Esophagus muscularis mucosa (tissue), 4 donors: ENCODE data around the gene RMDN2. TPM values are rescaled to one million over a fixed set of nuclear protein-coding genes. Genes with fewer than 3 reads are reported as not detected.

ENCODE experiments used
- DNase-seq: peaks from one replicate; pipeline ENCODE4 v3.0.0-alpha.2; 2017; ENCODE audit errors: extremely low spot score
- H3K27ac ChIP-seq, 4 donors: fragments of 200-600 bp; sonication (generic); replicated peaks in 1 of 4; 1 replicate in 3 of 4; 2 replicates in 1 of 4; pipeline ENCODE4 v1.5.1; 2016 to 2019; ENCODE audit warnings: mild to moderate bottlenecking in 1 of 4
- H3K27me3 ChIP-seq, 4 donors: fragments of 200-600 bp; sonication (generic); one replicate each; pipeline versions ENCODE4 v1.5.1 to v1.6.0; 2016 to 2019
- H3K36me3 ChIP-seq, 4 donors: fragments of 200-600 bp; sonication (generic); one replicate each; pipeline ENCODE4 v1.5.1; 2016 to 2019
- H3K4me1 ChIP-seq, 4 donors: fragments of 200-600 bp; sonication (generic); one replicate each; pipeline ENCODE4 v1.5.1; 2016 to 2019
- H3K4me3 ChIP-seq, 4 donors: fragments of 200-600 bp; sonication (generic); 1 replicate in 2 of 4; 2 replicates in 2 of 4; pipeline ENCODE4 v1.5.1; 2016 to 2019; ENCODE audit warnings: mild to moderate bottlenecking in 4 of 4, moderate library complexity in 1 of 4
- H3K9me3 ChIP-seq, 4 donors: fragments of 200-600 bp; sonication (generic); 1 replicate in 3 of 4; 2 replicates in 1 of 4; pipeline ENCODE4 v1.5.1; 2016 to 2019
- EP300 ChIP-seq: sonication (generic); formaldehyde crosslinking; IDR thresholded peaks from one replicate; pipeline ENCODE4 v1.6.1; 2017; ENCODE audit warnings: antibody characterized with exemption
- POLR2A ChIP-seq: fragments of 450-650 bp; IDR thresholded peaks from one replicate; pipeline ENCODE4 v1.6.1; 2017; ENCODE audit warnings: antibody characterized with exemption, moderate library complexity, mild to moderate bottlenecking, low read depth
- POLR2AphosphoS5 ChIP-seq, 2 donors: sonication (generic); formaldehyde crosslinking; IDR thresholded peaks; one replicate each; pipeline ENCODE4 v1.6.1; 2017; ENCODE audit warnings: antibody characterized with exemption in 2 of 2
- WGBS: methylation state at CpG from one replicate; pipeline ENCODE4 v1.1.5; 2018; 5-methylcytosine and 5-hydroxymethylcytosine counted together
- intact Hi-C: fragments of 100-400 bp; cut with DNase I; formaldehyde crosslinking; loops from one replicate; pipeline ENCODE4 v1.15.1; 2023
- total RNA-seq, 4 donors: library from RNA; depleted of rRNA; stranded (reverse); fragments of >200 nt; gene quantifications; one replicate each; pipeline versions ENCODE4 v1.1.0 to v1.2.1, GENCODE V29; 2016
- TF ChIP-seq, protein P1 (sequence below), 3 experiments: fragments of 200-600 bp in 2 of 3; fragments of 450-650 bp in 1 of 3; sonication (generic) in 2 of 3; IDR thresholded peaks; one replicate each; pipeline ENCODE4 v1.5.1; 2017 to 2019; ENCODE audit warnings: antibody characterized with exemption in 3 of 3, mild to moderate bottlenecking in 2 of 3, moderate library complexity in 1 of 3

The RMDN2 gene, protein sequence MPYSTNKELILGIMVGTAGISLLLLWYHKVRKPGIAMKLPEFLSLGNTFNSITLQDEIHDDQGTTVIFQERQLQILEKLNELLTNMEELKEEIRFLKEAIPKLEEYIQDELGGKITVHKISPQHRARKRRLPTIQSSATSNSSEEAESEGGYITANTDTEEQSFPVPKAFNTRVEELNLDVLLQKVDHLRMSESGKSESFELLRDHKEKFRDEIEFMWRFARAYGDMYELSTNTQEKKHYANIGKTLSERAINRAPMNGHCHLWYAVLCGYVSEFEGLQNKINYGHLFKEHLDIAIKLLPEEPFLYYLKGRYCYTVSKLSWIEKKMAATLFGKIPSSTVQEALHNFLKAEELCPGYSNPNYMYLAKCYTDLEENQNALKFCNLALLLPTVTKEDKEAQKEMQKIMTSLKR
- 10 to 100 TPM; 11.0 to 22.8 (median 13.2) TPM for total RNA-seq

DNA sequence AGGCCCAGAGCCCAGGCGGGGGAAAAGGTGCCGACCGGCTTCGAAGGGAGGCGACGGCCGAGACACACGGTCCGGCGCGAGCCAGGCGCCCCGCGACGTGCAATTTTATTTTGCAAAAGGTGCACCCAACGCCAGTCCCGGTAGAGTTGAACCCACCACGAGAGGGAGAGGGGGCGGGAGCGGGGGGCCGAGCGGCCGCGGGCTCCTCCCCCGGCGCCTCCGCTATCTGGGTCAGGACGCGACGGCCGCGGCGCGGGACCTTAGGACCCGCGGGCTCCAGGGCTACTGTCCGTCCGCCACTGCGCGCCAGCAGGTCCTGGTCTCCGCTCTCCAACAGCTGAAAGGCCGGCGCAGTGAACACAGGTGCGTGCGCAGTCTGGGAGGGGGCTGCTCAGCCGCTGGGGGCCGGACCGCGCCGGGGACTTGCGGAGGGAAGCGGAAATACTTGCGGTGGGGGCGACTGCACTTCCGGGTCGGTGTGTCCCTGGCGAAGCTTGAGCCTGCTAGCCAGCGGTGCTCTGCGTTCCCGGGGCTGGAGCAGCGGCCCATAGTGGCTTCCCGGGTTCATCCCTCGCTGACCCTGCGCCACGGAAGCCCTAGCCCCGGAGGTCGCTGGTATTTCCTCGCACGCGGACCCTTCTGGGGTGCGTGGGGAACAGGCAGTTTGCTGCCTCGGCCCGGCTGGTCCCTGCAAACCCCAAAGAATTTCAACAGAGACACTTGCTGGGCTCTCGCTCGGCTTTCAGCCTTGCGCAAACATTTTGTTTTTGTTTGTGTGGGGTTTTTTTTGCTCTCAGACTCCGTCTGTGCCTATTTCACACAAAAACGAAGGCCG, at the start of gene RMDN2:
RMDN2 (plus strand) TSS at position 225 of the 835 bp plus-strand sequence. CDS start 3,991 bp downstream, outside the sequence.
- peak; percentile 97 for DNase-seq
- intact Hi-C loops, result no loop called here
- peaks cover 4 to 36% (median 25%) of the 10 kb centered on the region in 4 donors for H3K4me1 ChIP-seq
- H3K4me3 ChIP-seq, result peak within 1 kb of the TSS; percentile 71 to 91 (median 82)
- peak within 1 kb of the TSS; percentile 92 to 93 (median 93) for H3K27ac ChIP-seq
- no peaks in the 10 kb centered on the region for H3K27me3 ChIP-seq
- 0% methylated on average over 34 of the region's 79 CpGs for WGBS
- no peaks in the 10 kb centered on the region for H3K9me3 ChIP-seq
- TF ChIP-seq POLR2A (peak; percentile 46), EP300 (no peak), POLR2AphosphoS5 (IDR thresholded peaks at IDR 0.05) (peak; percentile 85 to 91)
- TF ChIP-seq, protein P1, sequence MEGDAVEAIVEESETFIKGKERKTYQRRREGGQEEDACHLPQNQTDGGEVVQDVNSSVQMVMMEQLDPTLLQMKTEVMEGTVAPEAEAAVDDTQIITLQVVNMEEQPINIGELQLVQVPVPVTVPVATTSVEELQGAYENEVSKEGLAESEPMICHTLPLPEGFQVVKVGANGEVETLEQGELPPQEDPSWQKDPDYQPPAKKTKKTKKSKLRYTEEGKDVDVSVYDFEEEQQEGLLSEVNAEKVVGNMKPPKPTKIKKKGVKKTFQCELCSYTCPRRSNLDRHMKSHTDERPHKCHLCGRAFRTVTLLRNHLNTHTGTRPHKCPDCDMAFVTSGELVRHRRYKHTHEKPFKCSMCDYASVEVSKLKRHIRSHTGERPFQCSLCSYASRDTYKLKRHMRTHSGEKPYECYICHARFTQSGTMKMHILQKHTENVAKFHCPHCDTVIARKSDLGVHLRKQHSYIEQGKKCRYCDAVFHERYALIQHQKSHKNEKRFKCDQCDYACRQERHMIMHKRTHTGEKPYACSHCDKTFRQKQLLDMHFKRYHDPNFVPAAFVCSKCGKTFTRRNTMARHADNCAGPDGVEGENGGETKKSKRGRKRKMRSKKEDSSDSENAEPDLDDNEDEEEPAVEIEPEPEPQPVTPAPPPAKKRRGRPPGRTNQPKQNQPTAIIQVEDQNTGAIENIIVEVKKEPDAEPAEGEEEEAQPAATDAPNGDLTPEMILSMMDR (IDR thresholded peaks at IDR 0.05), result peak in 1 of 3 experiments; percentile 6
- peaks cover 0 to 6% (median 0%) of the 10 kb centered on the region in 4 donors for H3K36me3 ChIP-seq

DNA sequence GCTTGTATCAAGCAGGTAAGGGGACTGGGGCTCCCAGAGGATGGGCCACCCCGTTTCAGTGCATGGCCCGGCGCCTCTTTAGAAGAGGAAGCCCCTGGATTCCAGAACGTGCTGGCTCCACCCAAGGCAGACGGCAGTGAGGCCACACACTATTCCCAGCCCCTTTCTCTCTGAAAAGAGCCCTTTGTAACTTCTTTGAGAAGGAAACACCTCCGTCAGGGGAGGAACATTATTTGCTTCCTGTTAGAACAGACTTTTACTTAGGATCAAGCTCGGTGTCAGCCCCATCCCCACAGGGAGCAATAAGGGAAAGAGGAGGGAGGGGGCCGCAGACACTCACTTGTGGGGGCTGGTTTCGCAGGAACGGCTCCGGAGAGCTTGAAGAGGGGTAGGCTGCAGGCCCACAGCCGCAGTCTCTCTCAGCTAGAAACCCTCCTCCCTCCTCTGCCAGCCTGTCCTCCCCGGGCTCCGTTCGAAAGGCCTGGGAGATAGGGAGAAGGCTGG, 49.6 kb upstream of the RMDN2 start:
- Histone ChIP-seq H3K4me3 (no peak overlapping the region), H3K27me3 (no peaks in the 10 kb centered on the region), H3K4me1 (peaks cover 35 to 63% (median 54%) of the 10 kb centered on the region in 4 donors), H3K36me3 (no peaks in the 10 kb centered on the region), H3K9me3 (no peaks in the 10 kb centered on the region), H3K27ac (peak overlapping the region; percentile 20 to 80 (median 52))
- intact Hi-C loops, result loop anchor here (5.0 kb wide), 3 partner anchors 43 to 478 kb away; no protein-coding TSS in a partner anchor
- no peak for DNase-seq
- no peak for TF ChIP-seq POLR2AphosphoS5 (IDR thresholded peaks at IDR 0.05)
- TF ChIP-seq POLR2A, result no peak
- TF ChIP-seq, protein P1 (IDR thresholded peaks at IDR 0.05), result no peak
- TF ChIP-seq EP300, result no peak
- WGBS, result 67% methylated on average over 15 of the region's 15 CpGs

DNA sequence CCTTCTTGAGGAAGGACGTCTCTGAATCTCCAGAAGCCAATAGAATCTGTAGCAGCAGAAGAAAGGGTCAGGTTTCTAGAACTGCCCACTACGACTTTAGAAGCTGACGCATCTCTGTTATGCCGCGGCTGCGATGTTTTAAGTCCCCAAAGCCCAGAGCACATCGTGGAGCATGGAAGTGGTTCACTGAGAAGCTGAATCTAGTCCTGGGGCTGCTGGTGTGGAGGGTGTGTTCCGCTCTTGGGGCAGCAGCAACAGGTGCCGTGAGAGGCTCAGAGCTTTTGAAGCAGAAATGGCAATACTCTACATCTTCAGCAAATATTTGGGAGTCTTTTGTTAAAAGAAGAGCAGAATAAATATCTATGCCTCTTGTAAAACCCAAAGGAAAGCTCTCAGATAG, 48.9 kb upstream of the RMDN2 start:
- intact Hi-C loops, result loop anchor here (5.0 kb wide), 3 partner anchors 44 to 479 kb away; no protein-coding TSS in a partner anchor
- Histone ChIP-seq H3K27ac (peak overlapping the region in 2 of 4 donors; percentile 48 to 80), H3K4me3 (no peak overlapping the region), H3K9me3 (no peaks in the 10 kb centered on the region), H3K27me3 (no peaks in the 10 kb centered on the region), H3K4me1 (peaks cover 27 to 55% (median 46%) of the 10 kb centered on the region in 4 donors), H3K36me3 (no peaks in the 10 kb centered on the region)
- WGBS, result 71% methylated on average over 9 of the region's 9 CpGs
- no peak for TF ChIP-seq POLR2A
- TF ChIP-seq EP300, result no peak
- TF ChIP-seq, protein P1 (IDR thresholded peaks at IDR 0.05), result no peak
- TF ChIP-seq POLR2AphosphoS5 (IDR thresholded peaks at IDR 0.05), result no peak
- DNase-seq, result no peak

DNA sequence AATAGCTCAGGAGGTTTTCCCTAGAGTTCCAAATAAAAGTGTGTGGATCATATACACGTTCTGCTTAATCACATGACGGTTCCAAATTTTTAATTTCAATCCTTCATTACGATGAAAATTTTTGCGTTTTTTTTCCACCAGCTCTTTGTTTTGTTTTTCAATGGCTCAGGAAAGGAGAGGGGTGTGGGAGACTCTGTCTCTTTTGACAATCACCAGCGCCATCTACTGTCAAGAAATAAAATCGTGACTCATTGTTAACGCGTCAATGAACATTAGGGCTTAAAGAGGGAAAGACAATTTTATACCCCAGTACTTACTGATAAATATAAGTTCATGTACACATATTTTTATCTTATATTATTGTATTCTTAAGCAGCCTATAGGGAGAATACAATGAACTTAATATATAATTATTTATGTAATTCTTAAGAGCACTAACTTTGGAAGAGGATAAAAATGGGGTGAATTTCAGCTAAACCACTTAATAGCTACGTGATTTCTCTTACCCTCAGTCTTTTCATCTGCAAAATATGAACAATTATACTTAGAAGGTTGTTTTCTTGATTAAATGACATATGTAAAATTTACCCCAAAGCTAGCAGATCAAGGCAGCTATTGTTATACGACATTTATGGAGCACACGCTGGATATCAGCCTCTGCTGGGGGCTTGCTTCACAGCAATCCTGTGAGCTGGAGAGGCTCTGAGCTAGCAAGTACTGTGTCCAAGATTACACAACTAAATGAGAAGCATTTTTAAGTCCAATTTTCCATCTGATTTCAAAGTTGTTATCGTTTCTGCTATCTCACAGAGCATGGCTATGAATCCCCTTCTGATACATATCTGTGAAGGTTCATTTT, 47.4 kb upstream of the RMDN2 start:
- Histone ChIP-seq H3K27me3 (no peaks in the 10 kb centered on the region), H3K9me3 (no peaks in the 10 kb centered on the region), H3K4me3 (no peak overlapping the region), H3K36me3 (no peaks in the 10 kb centered on the region), H3K4me1 (peaks cover 13 to 40% (median 32%) of the 10 kb centered on the region in 4 donors), H3K27ac (no peak overlapping the region)
- intact Hi-C loops, result loop anchor here (5.0 kb wide), 3 partner anchors 45 to 480 kb away; no protein-coding TSS in a partner anchor
- TF ChIP-seq, protein P1 (IDR thresholded peaks at IDR 0.05), result peak; percentile 76 to 83 (median 78)
- TF ChIP-seq EP300 (no peak), POLR2A (no peak)
- no peak for DNase-seq
- 28% methylated on average over 12 of the region's 12 CpGs for WGBS
